ENCODE measurements around the gene AP5M1.
"Not testable (repeated sequence)": the region's sequence is repeated elsewhere in the genome, so short reads cannot be mapped to it uniquely, and the experiment has no call there.

The AP5M1 gene

GRCh38 chr14:57268161-57269069 lies at the start of gene AP5M1, which contains the start of gene EXOC5:
Gene AP5M1, plus strand, starts transcription at chr14:57268971. Its CDS starts 344 bp downstream, at chr14:57269315.
Gene EXOC5, minus strand, starts transcription at chr14:57268905. Its CDS starts 257 bp downstream, at chr14:57268648.
- DNase-seq (ENCODE audit: low read depth) = peak; percentile 91

GRCh38 chr14:57221931-57222330 lies 46.8 kb upstream of the AP5M1 start:
- DNase-seq (ENCODE audit: low read depth) = no peak

- DNase-seq (ENCODE audit: low read depth) = no peak
Observed at GRCh38 chr14:57227083-57227482, 41.7 kb upstream of the AP5M1 start.

GRCh38 chr14:57228320-57228719 lies 40.5 kb upstream of the AP5M1 start:
- DNase-seq (ENCODE audit: low read depth) = not testable (repeated sequence)

- no peak for DNase-seq (ENCODE audit: low read depth)
Observed at GRCh38 chr14:57232006-57232405, 36.8 kb upstream of the AP5M1 start.

GRCh38 chr14:57240115-57240514 lies 28.7 kb upstream of the AP5M1 start:
- DNase-seq (ENCODE audit: low read depth) = not testable (repeated sequence)

- no peak for DNase-seq (ENCODE audit: low read depth)
Observed at GRCh38 chr14:57243320-57243719, 25.5 kb upstream of the AP5M1 start.

- DNase-seq (ENCODE audit: low read depth) = peak; percentile 21
Observed at GRCh38 chr14:57244106-57244505, 24.7 kb upstream of the AP5M1 start.

GRCh38 chr14:57245941-57246340 lies 22.8 kb upstream of the AP5M1 start:
- DNase-seq (ENCODE audit: low read depth) = peak; percentile 31

- DNase-seq (ENCODE audit: low read depth) = peak; percentile 11
Observed at GRCh38 chr14:57246933-57247657, 21.7 kb upstream of the AP5M1 start.

GRCh38 chr14:57254884-57255283 lies 13.9 kb upstream of the AP5M1 start:
- no peak for DNase-seq (ENCODE audit: low read depth)

GRCh38 chr14:57258221-57258620 lies 10.6 kb upstream of the AP5M1 start:
- not testable (repeated sequence) for DNase-seq (ENCODE audit: low read depth)

GRCh38 chr14:57259672-57260071 lies 9.1 kb upstream of the AP5M1 start:
- DNase-seq (ENCODE audit: low read depth) = no peak

- DNase-seq (ENCODE audit: low read depth) = no peak
Observed at GRCh38 chr14:57261604-57262003, 7.2 kb upstream of the AP5M1 start.

- no peak for DNase-seq (ENCODE audit: low read depth)
Observed at GRCh38 chr14:57262117-57262516, 6.7 kb upstream of the AP5M1 start.

- peak; percentile 11 for DNase-seq (ENCODE audit: low read depth)
Observed at GRCh38 chr14:57266065-57266464, 2.7 kb upstream of the AP5M1 start.

GRCh38 chr14:57273236-57273635 lies 4.5 kb downstream of the AP5M1 start:
- no peak for DNase-seq (ENCODE audit: low read depth)

GRCh38 chr14:57274551-57274950 lies 5.8 kb downstream of the AP5M1 start:
- DNase-seq (ENCODE audit: low read depth) = peak; percentile 17

- peak; percentile 16 for DNase-seq (ENCODE audit: low read depth)
Observed at GRCh38 chr14:57275023-57275664, 6.4 kb downstream of the AP5M1 start.

- DNase-seq (ENCODE audit: low read depth) = no peak
Observed at GRCh38 chr14:57277062-57277461, 8.3 kb downstream of the AP5M1 start.

- DNase-seq (ENCODE audit: low read depth) = no peak
Observed at GRCh38 chr14:57287745-57288144, 19.0 kb downstream of the AP5M1 start.

GRCh38 chr14:57290751-57291150 lies 22.0 kb downstream of the AP5M1 start:
- DNase-seq (ENCODE audit: low read depth) = no peak
